ENCODE data around the gene SAMD4B. TPM values are rescaled to one million over a fixed set of nuclear protein-coding genes. Genes with fewer than 3 reads are reported as not detected.

SAMD4B gene
- total and polyA plus RNA-seq, 9 of the 15 experiments (the other 6 are each of a cell fraction or from before 2014, with no cell fraction given), result 3.4 to 90.5 (median 38.0) TPM

DNA sequence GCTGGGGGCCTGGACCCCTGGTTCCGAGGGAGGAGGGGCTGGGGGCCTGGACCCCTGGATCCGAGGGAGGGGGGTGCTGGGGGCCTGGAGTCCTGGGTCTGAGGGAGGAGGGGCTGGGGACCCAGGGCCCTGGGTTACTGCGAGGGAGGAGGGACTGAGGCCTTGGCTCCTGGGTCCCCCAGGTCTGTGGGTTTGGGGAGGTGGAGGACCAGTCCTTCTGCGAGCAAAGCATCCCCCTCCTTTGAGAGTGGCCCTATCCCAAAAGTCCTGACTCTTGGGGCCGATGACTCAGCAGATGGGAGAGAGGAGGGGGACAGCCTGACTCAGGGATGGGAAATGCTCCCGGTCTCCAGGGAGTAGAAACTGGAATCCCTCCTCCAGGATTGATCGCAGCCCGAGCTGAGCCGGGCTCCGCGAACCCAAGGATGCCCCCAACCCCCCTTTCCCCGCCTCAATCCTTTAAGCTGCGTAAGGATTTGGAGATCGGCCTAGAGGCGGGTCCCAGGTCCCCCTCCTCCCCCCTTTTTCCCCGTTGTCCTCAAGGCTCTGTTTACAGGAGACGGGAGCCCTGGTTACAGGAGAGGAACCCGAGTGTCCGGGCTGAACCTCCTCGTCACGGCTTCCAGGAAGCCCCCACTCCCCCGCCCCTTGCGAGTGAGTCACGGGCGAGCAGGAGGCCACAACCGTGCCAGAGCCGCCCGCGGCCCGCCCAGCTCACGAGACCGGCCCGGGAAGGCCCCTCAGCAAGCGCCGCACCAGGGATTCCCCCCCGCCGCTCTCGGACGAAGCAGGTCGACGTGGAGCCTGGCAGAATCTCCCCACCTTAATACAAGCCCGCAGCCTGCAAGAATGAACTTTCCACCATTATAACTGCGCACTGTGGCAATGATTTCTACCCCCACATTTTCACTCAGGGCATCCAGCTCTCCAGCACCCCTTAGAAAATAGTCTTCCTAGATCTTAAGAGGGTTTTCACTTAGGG lies 61.4 kb downstream of the SAMD4B start (continued):
- TF ChIP-seq, protein P1, sequence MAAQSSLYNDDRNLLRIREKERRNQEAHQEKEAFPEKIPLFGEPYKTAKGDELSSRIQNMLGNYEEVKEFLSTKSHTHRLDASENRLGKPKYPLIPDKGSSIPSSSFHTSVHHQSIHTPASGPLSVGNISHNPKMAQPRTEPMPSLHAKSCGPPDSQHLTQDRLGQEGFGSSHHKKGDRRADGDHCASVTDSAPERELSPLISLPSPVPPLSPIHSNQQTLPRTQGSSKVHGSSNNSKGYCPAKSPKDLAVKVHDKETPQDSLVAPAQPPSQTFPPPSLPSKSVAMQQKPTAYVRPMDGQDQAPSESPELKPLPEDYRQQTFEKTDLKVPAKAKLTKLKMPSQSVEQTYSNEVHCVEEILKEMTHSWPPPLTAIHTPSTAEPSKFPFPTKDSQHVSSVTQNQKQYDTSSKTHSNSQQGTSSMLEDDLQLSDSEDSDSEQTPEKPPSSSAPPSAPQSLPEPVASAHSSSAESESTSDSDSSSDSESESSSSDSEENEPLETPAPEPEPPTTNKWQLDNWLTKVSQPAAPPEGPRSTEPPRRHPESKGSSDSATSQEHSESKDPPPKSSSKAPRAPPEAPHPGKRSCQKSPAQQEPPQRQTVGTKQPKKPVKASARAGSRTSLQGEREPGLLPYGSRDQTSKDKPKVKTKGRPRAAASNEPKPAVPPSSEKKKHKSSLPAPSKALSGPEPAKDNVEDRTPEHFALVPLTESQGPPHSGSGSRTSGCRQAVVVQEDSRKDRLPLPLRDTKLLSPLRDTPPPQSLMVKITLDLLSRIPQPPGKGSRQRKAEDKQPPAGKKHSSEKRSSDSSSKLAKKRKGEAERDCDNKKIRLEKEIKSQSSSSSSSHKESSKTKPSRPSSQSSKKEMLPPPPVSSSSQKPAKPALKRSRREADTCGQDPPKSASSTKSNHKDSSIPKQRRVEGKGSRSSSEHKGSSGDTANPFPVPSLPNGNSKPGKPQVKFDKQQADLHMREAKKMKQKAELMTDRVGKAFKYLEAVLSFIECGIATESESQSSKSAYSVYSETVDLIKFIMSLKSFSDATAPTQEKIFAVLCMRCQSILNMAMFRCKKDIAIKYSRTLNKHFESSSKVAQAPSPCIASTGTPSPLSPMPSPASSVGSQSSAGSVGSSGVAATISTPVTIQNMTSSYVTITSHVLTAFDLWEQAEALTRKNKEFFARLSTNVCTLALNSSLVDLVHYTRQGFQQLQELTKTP (IDR thresholded peaks at IDR 0.05; ENCODE audit: low read depth in 1 of 2, partially characterized antibody in 2 of 2), result peak in 1 of 2 experiments; percentile 12
- TF ChIP-seq MAFK (IDR thresholded peaks at IDR 0.05; ENCODE audit: low read length) (peak; percentile 69; the same call in 1 of the 2 replicates), RB1 (IDR thresholded peaks at IDR 0.05; ENCODE audit: low read depth) (peak; percentile 51; the same call in 1 of the 2 replicates), KLF10 (CRISPR knock-in tag; IDR thresholded peaks at IDR 0.05) (no peak), CBFB (CRISPR knock-in tag; IDR thresholded peaks at IDR 0.05) (no peak), BCL6 (CRISPR knock-in tag; IDR thresholded peaks at IDR 0.05) (no peak), PTTG1 (tag; IDR thresholded peaks at IDR 0.05; ENCODE audit: low read depth) (no peak), YY1 (IDR thresholded peaks at IDR 0.05; ENCODE audit: borderline replicate concordance in 1 of 3, control insufficient read depth in 1 of 3, extremely low read depth in 1 of 3, insufficient read depth in 3 of 3, insufficient read length in 1 of 3, insufficient replicate concordance in 2 of 3, low read depth in 1 of 3, low read length in 2 of 3) (peak in 2 of 3 experiments; percentile 8 to 32), LEF1 (IDR thresholded peaks at IDR 0.05) (peak; percentile 98), CC2D1A (IDR thresholded peaks at IDR 0.05) (0 out of 2 replicates have a peak, but pooled peaks have one; percentile 42), SMARCA4 (IDR thresholded peaks at IDR 0.05) (0 out of 2 replicates have a peak, but pooled peaks have one; percentile 77), EZH2 (IDR thresholded peaks at IDR 0.05; ENCODE audit: borderline replicate concordance, low read depth, low read length) (no peak), ZNF121 (CRISPR knock-in tag; conservative IDR thresholded peaks at IDR 0.05) (no peak), TCF7 (IDR thresholded peaks at IDR 0.05; ENCODE audit: borderline replicate concordance) (no peak), KDM4B (IDR thresholded peaks at IDR 0.05; ENCODE audit: borderline replicate concordance in 2 of 2, low read depth in 1 of 2) (peak in 1 of 2 experiments; percentile 49; a peak in 1 of 4 replicates), SMAD3 (CRISPR knock-in tag; conservative IDR thresholded peaks at IDR 0.05) (no peak), POLR2AphosphoS5 (IDR thresholded peaks at IDR 0.05; ENCODE audit: control insufficient read depth, insufficient read depth, low read depth, low read length) (peak; percentile 20; the same call in 1 of the 2 replicates)
- TF ChIP-seq, protein P2, sequence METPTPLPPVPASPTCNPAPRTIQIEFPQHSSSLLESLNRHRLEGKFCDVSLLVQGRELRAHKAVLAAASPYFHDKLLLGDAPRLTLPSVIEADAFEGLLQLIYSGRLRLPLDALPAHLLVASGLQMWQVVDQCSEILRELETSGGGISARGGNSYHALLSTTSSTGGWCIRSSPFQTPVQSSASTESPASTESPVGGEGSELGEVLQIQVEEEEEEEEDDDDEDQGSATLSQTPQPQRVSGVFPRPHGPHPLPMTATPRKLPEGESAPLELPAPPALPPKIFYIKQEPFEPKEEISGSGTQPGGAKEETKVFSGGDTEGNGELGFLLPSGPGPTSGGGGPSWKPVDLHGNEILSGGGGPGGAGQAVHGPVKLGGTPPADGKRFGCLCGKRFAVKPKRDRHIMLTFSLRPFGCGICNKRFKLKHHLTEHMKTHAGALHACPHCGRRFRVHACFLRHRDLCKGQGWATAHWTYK (CRISPR knock-in tag; IDR thresholded peaks at IDR 0.05), result no peak
- TF ChIP-seq, protein P3, sequence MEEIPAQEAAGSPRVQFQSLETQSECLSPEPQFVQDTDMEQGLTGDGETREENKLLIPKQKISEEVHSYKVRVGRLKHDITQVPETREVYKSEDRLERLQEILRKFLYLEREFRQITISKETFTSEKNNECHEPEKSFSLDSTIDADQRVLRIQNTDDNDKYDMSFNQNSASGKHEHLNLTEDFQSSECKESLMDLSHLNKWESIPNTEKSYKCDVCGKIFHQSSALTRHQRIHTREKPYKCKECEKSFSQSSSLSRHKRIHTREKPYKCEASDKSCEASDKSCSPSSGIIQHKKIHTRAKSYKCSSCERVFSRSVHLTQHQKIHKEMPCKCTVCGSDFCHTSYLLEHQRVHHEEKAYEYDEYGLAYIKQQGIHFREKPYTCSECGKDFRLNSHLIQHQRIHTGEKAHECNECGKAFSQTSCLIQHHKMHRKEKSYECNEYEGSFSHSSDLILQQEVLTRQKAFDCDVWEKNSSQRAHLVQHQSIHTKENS (CRISPR knock-in tag; IDR thresholded peaks at IDR 0.05), result no peak

Measured in K562 (cell line).